H9 (cell line): ENCODE results near the gene C1QTNF9B. TPM values are rescaled to one million over a fixed set of nuclear protein-coding genes. Genes with fewer than 3 reads are reported as not detected.

ENCODE experiments used
- DNase-seq: peaks from one replicate; pipeline ENCODE4 v3.0.0-alpha.2; 2017
- H2AFZ ChIP-seq: one replicate; pipeline ENCODE4 v1.6.1; 2013; ENCODE audit warnings: mild to moderate bottlenecking, low read length, control low read depth, moderate library complexity
- H2AK5ac ChIP-seq: 2 replicates; pipeline ENCODE4 v1.6.1; 2013; ENCODE audit warnings: low read length, control low read depth, mixed read lengths; ENCODE audit not compliant: insufficient read length
- H2BK120ac ChIP-seq: one replicate; pipeline ENCODE4 v1.6.1; 2013; ENCODE audit warnings: low read depth, mild to moderate bottlenecking, low read length, control low read depth, inconsistent platforms; ENCODE audit not compliant: poor library complexity, severe bottlenecking
- H2BK12ac ChIP-seq: 2 replicates; pipeline ENCODE4 v1.6.1; 2013; ENCODE audit warnings: low read length, control low read depth, mixed read lengths, low read depth; ENCODE audit not compliant: insufficient read length
- H2BK15ac ChIP-seq: 2 replicates; pipeline ENCODE4 v1.6.1; 2013; ENCODE audit warnings: low read depth, low read length, control low read depth
- H2BK20ac ChIP-seq: one replicate; pipeline ENCODE4 v1.6.1; 2013; ENCODE audit warnings: low read depth, mild to moderate bottlenecking, low read length, control low read depth, inconsistent platforms; ENCODE audit not compliant: poor library complexity, severe bottlenecking
- H2BK5ac ChIP-seq: 2 replicates; pipeline ENCODE4 v1.6.1; 2013; ENCODE audit warnings: low read length, control low read depth, mixed read lengths; ENCODE audit not compliant: insufficient read length
- H3K14ac ChIP-seq: 2 replicates; pipeline ENCODE4 v1.6.1; 2013; ENCODE audit warnings: low read length, control low read depth; ENCODE audit not compliant: insufficient read depth
- H3K18ac ChIP-seq: 2 replicates; pipeline ENCODE4 v1.6.1; 2013; ENCODE audit warnings: low read depth, mild to moderate bottlenecking, mixed read lengths, low read length, control low read depth; ENCODE audit not compliant: insufficient read length
- H3K23ac ChIP-seq: 2 replicates; pipeline ENCODE4 v1.6.1; 2013; ENCODE audit warnings: low read length, control low read depth, mixed read lengths, low read depth; ENCODE audit not compliant: insufficient read length
- H3K23me2 ChIP-seq: 2 replicates; pipeline ENCODE4 v1.6.1; 2013; ENCODE audit warnings: low read depth, mild to moderate bottlenecking, mixed read lengths, low read length, control low read depth; ENCODE audit not compliant: insufficient read length, poor library complexity, severe bottlenecking
- H3K27ac ChIP-seq: 2 replicates; pipeline ENCODE4 v1.5.1; 2013; ENCODE audit warnings: low read length, control low read depth, mixed read lengths, low read depth; ENCODE audit not compliant: insufficient read length
- H3K27me3 ChIP-seq: 2 replicates; pipeline ENCODE4 v1.6.1; 2013; ENCODE audit warnings: low read length, control low read depth, inconsistent platforms; ENCODE audit not compliant: insufficient read depth
- H3K4ac ChIP-seq: 2 replicates; pipeline ENCODE4 v1.6.1; 2013; ENCODE audit warnings: low read depth, mild to moderate bottlenecking, control low read depth, inconsistent platforms, low read length, moderate library complexity
- H3K4me1 ChIP-seq: 2 replicates; pipeline ENCODE4 v1.6.1; 2013; ENCODE audit warnings: low read length, control low read depth, inconsistent platforms; ENCODE audit not compliant: insufficient read depth
- H3K4me2 ChIP-seq: 2 replicates; pipeline ENCODE4 v1.6.1; 2013; ENCODE audit warnings: low read length, control low read depth, mixed read lengths; ENCODE audit not compliant: insufficient read length, insufficient read depth
- H3K56ac ChIP-seq: 2 replicates; pipeline ENCODE4 v1.6.1; 2013; ENCODE audit warnings: low read depth, mild to moderate bottlenecking, mixed read lengths, low read length, control low read depth; ENCODE audit not compliant: insufficient read length
- H3K79me1 ChIP-seq: 2 replicates; pipeline ENCODE4 v1.6.1; 2013; ENCODE audit warnings: low read depth, mild to moderate bottlenecking, moderate library complexity, low read length, control low read depth, inconsistent platforms; ENCODE audit not compliant: insufficient read depth, poor library complexity, severe bottlenecking
- H3K79me2 ChIP-seq: 2 replicates; pipeline ENCODE4 v1.6.1; 2013; ENCODE audit warnings: low read length, control low read depth, inconsistent platforms; ENCODE audit not compliant: insufficient read depth
- H3K9ac ChIP-seq: 2 replicates; pipeline ENCODE4 v1.6.1; 2013; ENCODE audit warnings: low read length, control low read depth, mixed read lengths; ENCODE audit not compliant: insufficient read length; ENCODE audit errors: extremely low read depth
- H3K9me3 ChIP-seq: one replicate; pipeline ENCODE4 v1.6.1; 2013; ENCODE audit warnings: low read depth, low read length, inconsistent platforms; ENCODE audit not compliant: control insufficient read depth
- H3T11ph ChIP-seq: one replicate; pipeline ENCODE4 v1.6.1; 2013; ENCODE audit warnings: mild to moderate bottlenecking, low read length, control low read depth, inconsistent platforms
- H4K20me1 ChIP-seq: one replicate; pipeline ENCODE4 v1.6.1; 2013; ENCODE audit not compliant: control insufficient read depth, insufficient read length, insufficient read depth
- H4K5ac ChIP-seq: 2 replicates; pipeline ENCODE4 v1.6.1; 2013; ENCODE audit warnings: low read depth, mild to moderate bottlenecking, mixed read lengths, low read length, control low read depth; ENCODE audit not compliant: insufficient read length
- H4K8ac ChIP-seq: replicated peaks from 2 replicates; pipeline ENCODE4 v1.6.1; 2013; ENCODE audit warnings: low read length, control low read depth, mixed read lengths, low read depth; ENCODE audit not compliant: insufficient read length
- H4K91ac ChIP-seq: 2 replicates; pipeline ENCODE4 v1.6.1; 2013; ENCODE audit warnings: low read depth, mild to moderate bottlenecking, moderate library complexity, mixed read lengths, low read length, control low read depth; ENCODE audit not compliant: insufficient read length
- H3K27ac Mint-ChIP-seq, 3 experiments: 2 replicates in 2 of 3; 3 replicates in 1 of 3; pipeline ENCODE4 v1.8.0; 2020 to 2021; ENCODE audit warnings: mixed read lengths in 3 of 3, mild to moderate bottlenecking in 1 of 3, moderate library complexity in 1 of 3
- H3K27me3 Mint-ChIP-seq: 2 replicates; pipeline ENCODE4 v1.8.0; 2021; ENCODE audit warnings: low read depth, mild to moderate bottlenecking, moderate library complexity, mixed read lengths
- H3K36me3 Mint-ChIP-seq, 3 experiments: 2 replicates in 2 of 3; 3 replicates in 1 of 3; pipeline ENCODE4 v1.8.0; 2020 to 2021; ENCODE audit warnings: low read depth in 3 of 3, mixed read lengths in 3 of 3; ENCODE audit not compliant: insufficient read depth in 1 of 3
- H3K4me1 Mint-ChIP-seq, 2 experiments: 2 replicates each; pipeline ENCODE4 v1.8.0; 2020; ENCODE audit warnings: mixed read lengths in 2 of 2
- H3K4me3 Mint-ChIP-seq, 2 experiments: 2 replicates in 1 of 2; 3 replicates in 1 of 2; pipeline ENCODE4 v1.8.0; 2020 to 2021; ENCODE audit warnings: mild to moderate bottlenecking in 2 of 2, mixed read lengths in 2 of 2, moderate library complexity in 1 of 2
- H3K9me3 Mint-ChIP-seq, 2 experiments: 2 replicates in 1 of 2; 3 replicates in 1 of 2; pipeline ENCODE4 v1.8.0; 2020; ENCODE audit warnings: mild to moderate bottlenecking in 2 of 2, mixed read lengths in 2 of 2, moderate library complexity in 1 of 2
- CTCF ChIP-seq: fragments of 200-600 bp; sonication (generic); conservative IDR thresholded peaks from 3 replicates; pipeline ENCODE4 v1.8.0; 2021; ENCODE audit warnings: antibody characterized with exemption, mild to moderate bottlenecking
- WGBS: extraction: QIAGEN DNeasy Blood & Tissue Kit; methylation state at CpG from one replicate; pipeline ENCODE4 v1.1.7; 2013; ENCODE audit warnings: missing lambda C conversion rate, low lambda C conversion rate, mixed read lengths; ENCODE audit not compliant: insufficient read length; ENCODE audit errors: extremely low coverage; 5-methylcytosine and 5-hydroxymethylcytosine counted together
- total RNA-seq: library from RNA; stranded (reverse); gene quantifications from 2 replicates; pipeline ENCODE4 v1.2.1, GENCODE V29; 2021

C1QTNF9B gene
- total RNA-seq, 1 experiment from 2014 or later: not detected

GRCh38 chr13:23847497-23847896, 49.8 kb downstream of the C1QTNF9B start:
- Mint-ChIP-seq H3K27me3 (no peaks in the 10 kb centered on the region), H3K4me1 (peaks cover 6% of the 10 kb centered on the region in 2 experiments), H3K9me3 (no peaks in the 10 kb centered on the region), H3K4me3 (no peak overlapping the region; a peak in 1 of 5 replicates), H3K27ac (no peak overlapping the region; a peak in 1 of 7 replicates), H3K36me3 (0 out of 7 replicates have a peak, but pooled peaks cover 0 to under 1% (median 0%) of the 10 kb centered on the region in 3 experiments)
- no peak overlapping the region for H2BK20ac ChIP-seq
- H3K79me1 ChIP-seq: no peaks in the 10 kb centered on the region
- H3K79me2 ChIP-seq: no peaks in the 10 kb centered on the region
- WGBS: no CpG with 5 or more reads among the region's 2 CpGs
- no peak overlapping the region for H2BK15ac ChIP-seq
- no peak overlapping the region for H3K4ac ChIP-seq
- no peaks in the 10 kb centered on the region for H4K20me1 ChIP-seq
- no peak overlapping the region for H2BK5ac ChIP-seq
- no peak overlapping the region for H2BK12ac ChIP-seq
- no peak overlapping the region for H3K27ac ChIP-seq
- TF ChIP-seq CTCF: no peak
- H2AK5ac ChIP-seq: no peak overlapping the region
- H3T11ph ChIP-seq: no peak overlapping the region
- H3K18ac ChIP-seq: no peak overlapping the region
- no peak overlapping the region for H4K8ac ChIP-seq
- H3K23me2 ChIP-seq: no peaks in the 10 kb centered on the region
- H3K9me3 ChIP-seq: no peaks in the 10 kb centered on the region
- no peak overlapping the region for H3K14ac ChIP-seq
- H2AFZ ChIP-seq: no peak overlapping the region
- no peak overlapping the region for H4K91ac ChIP-seq
- no peak overlapping the region for H4K5ac ChIP-seq
- H3K4me1 ChIP-seq: no peaks in the 10 kb centered on the region; the same call in 1 of the 2 replicates
- no peak for DNase-seq
- no peak overlapping the region for H3K23ac ChIP-seq
- no peak overlapping the region for H2BK120ac ChIP-seq
- H3K27me3 ChIP-seq: no peaks in the 10 kb centered on the region
- H3K4me2 ChIP-seq: no peak overlapping the region
- no peak overlapping the region for H3K56ac ChIP-seq
- H3K9ac ChIP-seq: no peak overlapping the region
